Sigmoid colon (tissue), 4 donors: ENCODE data around the gene AUTS2.

Experiments
- EP300 ChIP-seq, 4 donors: sonication (generic); formaldehyde crosslinking; IDR thresholded peaks; one replicate each; pipeline ENCODE4 v1.6.1; 2017; ENCODE audit warnings: antibody characterized with exemption in 4 of 4
- POLR2AphosphoS5 ChIP-seq, 4 donors: sonication (generic); formaldehyde crosslinking; IDR thresholded peaks; one replicate each; pipeline ENCODE4 v1.6.1; 2017; ENCODE audit warnings: antibody characterized with exemption in 4 of 4
- TF ChIP-seq, protein P1 (sequence below), 4 experiments: fragments of 450-650 bp in 3 of 4; fragments of 200-600 bp in 1 of 4; IDR thresholded peaks; one replicate each; pipeline ENCODE4 v1.5.1; 2016 to 2019; ENCODE audit warnings: antibody characterized with exemption in 4 of 4, mild to moderate bottlenecking in 3 of 4, moderate library complexity in 2 of 4

DNA sequence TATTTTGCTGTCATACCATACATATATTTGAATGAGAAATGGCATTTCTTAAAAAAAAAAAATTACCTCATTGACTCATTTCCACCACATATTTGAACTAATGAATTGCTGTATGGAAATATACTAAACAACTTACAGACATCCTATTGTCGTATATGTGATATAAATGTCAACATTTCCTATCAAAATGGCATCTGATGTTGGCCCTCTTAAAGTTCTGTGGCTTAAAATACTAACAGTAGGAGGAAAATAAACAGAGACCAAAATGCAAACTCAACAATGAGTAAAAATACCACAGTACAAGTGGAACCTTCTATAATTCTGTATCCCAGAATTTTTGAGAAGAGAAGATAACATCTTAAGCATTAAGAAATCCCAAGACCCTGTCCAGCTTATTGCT lies 1128.0 kb downstream of the AUTS2 start:
- no peak for TF ChIP-seq POLR2AphosphoS5 (IDR thresholded peaks at IDR 0.05)
- TF ChIP-seq, protein P1, sequence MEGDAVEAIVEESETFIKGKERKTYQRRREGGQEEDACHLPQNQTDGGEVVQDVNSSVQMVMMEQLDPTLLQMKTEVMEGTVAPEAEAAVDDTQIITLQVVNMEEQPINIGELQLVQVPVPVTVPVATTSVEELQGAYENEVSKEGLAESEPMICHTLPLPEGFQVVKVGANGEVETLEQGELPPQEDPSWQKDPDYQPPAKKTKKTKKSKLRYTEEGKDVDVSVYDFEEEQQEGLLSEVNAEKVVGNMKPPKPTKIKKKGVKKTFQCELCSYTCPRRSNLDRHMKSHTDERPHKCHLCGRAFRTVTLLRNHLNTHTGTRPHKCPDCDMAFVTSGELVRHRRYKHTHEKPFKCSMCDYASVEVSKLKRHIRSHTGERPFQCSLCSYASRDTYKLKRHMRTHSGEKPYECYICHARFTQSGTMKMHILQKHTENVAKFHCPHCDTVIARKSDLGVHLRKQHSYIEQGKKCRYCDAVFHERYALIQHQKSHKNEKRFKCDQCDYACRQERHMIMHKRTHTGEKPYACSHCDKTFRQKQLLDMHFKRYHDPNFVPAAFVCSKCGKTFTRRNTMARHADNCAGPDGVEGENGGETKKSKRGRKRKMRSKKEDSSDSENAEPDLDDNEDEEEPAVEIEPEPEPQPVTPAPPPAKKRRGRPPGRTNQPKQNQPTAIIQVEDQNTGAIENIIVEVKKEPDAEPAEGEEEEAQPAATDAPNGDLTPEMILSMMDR (IDR thresholded peaks at IDR 0.05), result no peak
- TF ChIP-seq EP300 (IDR thresholded peaks at IDR 0.05), result no peak
